ENCODE measurements around the gene GCLC.
"Not testable (repeated sequence)": the region's sequence is repeated elsewhere in the genome, so short reads cannot be mapped to it uniquely, and the experiment has no call there.

The GCLC gene

GRCh38 chr6:53487080-53487479 is 57.8 kb downstream of the GCLC start:
- no peak for DNase-seq

GRCh38 chr6:53486679-53487078 is 58.2 kb downstream of the GCLC start:
- DNase-seq: no peak

GRCh38 chr6:53484476-53485280 is 60.2 kb downstream of the GCLC start:
- DNase-seq: peak; percentile 78

- peak; percentile 60 for DNase-seq
Observed at GRCh38 chr6:53483423-53484353, 61.2 kb downstream of the GCLC start.

GRCh38 chr6:53481323-53481722 is 63.6 kb downstream of the GCLC start:
- no peak for DNase-seq

GRCh38 chr6:53480774-53481173 is 64.1 kb downstream of the GCLC start:
- DNase-seq: not testable (repeated sequence)

GRCh38 chr6:53479871-53480270 is 65.0 kb downstream of the GCLC start:
- no peak for DNase-seq

- DNase-seq: no peak
Observed at GRCh38 chr6:53476964-53477363, 67.9 kb downstream of the GCLC start.

- DNase-seq: no peak
Observed at GRCh38 chr6:53474010-53474409, 70.9 kb downstream of the GCLC start.

GRCh38 chr6:53469163-53469562 is 75.7 kb downstream of the GCLC start:
- no peak for DNase-seq

- no peak for DNase-seq
Observed at GRCh38 chr6:53466257-53466656, 78.6 kb downstream of the GCLC start.

GRCh38 chr6:53465732-53466131 is 79.2 kb downstream of the GCLC start:
- DNase-seq: peak; percentile 32

- DNase-seq: peak; percentile 91
Observed at GRCh38 chr6:53464927-53465460, 79.9 kb downstream of the GCLC start.

GRCh38 chr6:53464483-53464882 is 80.4 kb downstream of the GCLC start:
- no peak for DNase-seq

GRCh38 chr6:53461696-53462095 is 83.2 kb downstream of the GCLC start:
- peak; percentile 74 for DNase-seq

- DNase-seq: peak; percentile 91
Observed at GRCh38 chr6:53461041-53461656, 83.8 kb downstream of the GCLC start.

- peak; percentile 60 for DNase-seq
Observed at GRCh38 chr6:53458105-53458866, 86.6 kb downstream of the GCLC start.

- no peak for DNase-seq
Observed at GRCh38 chr6:53456809-53457208, 88.1 kb downstream of the GCLC start.

- DNase-seq: no peak
Observed at GRCh38 chr6:53455678-53456077, 89.2 kb downstream of the GCLC start.

- DNase-seq: no peak
Observed at GRCh38 chr6:53451165-53451564, 93.7 kb downstream of the GCLC start.

- no peak for DNase-seq
Observed at GRCh38 chr6:53447865-53448264, 97.0 kb downstream of the GCLC start.

Measured in inflammatory macrophage treated with lipopolysaccharide for 4 hours (primary cell).